ENCODE measurements around the gene LITAF.

DNA sequence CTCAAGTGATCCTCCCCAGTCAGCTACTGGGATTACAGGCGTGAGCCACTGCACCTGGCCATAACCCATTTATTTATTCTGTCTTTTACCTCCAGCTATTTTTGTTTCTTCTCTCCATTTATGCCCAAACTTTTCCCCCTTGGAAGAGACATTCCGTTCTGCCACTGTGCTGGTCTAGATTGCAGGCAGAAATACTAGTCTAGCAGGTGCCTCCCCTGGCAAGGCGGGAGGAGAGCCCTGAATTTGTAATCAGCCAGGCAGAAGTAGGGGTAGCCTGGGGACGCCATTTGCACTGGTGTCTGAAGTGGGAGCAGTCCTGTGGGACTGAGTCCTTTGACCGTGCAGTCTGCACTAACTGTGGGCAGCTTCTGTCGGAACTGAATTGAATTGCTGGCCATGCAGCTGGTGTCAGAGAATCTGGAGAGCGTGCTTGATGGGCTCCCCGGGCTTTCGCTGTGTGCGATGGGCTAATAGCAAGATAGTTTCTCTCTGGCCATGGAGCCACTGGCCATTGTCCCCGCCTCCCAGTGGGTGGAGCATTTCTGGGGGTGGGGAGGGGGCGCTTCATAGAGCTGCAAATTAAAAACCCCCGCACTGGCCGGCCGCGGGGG lies 31.5 kb upstream of the LITAF start:
- TF ChIP-seq YY1 (IDR thresholded peaks at IDR 0.05) (no peak), FOXA2 (IDR thresholded peaks at IDR 0.05) (no peak), RAD21 (IDR thresholded peaks at IDR 0.05) (no peak), NR2F2 (IDR thresholded peaks at IDR 0.05) (no peak), EGR1 (IDR thresholded peaks at IDR 0.05; ENCODE audit: low read depth in 2 of 2) (no peak)
- TF ChIP-seq, protein P1, sequence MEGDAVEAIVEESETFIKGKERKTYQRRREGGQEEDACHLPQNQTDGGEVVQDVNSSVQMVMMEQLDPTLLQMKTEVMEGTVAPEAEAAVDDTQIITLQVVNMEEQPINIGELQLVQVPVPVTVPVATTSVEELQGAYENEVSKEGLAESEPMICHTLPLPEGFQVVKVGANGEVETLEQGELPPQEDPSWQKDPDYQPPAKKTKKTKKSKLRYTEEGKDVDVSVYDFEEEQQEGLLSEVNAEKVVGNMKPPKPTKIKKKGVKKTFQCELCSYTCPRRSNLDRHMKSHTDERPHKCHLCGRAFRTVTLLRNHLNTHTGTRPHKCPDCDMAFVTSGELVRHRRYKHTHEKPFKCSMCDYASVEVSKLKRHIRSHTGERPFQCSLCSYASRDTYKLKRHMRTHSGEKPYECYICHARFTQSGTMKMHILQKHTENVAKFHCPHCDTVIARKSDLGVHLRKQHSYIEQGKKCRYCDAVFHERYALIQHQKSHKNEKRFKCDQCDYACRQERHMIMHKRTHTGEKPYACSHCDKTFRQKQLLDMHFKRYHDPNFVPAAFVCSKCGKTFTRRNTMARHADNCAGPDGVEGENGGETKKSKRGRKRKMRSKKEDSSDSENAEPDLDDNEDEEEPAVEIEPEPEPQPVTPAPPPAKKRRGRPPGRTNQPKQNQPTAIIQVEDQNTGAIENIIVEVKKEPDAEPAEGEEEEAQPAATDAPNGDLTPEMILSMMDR (IDR thresholded peaks at IDR 0.05; ENCODE audit: low read depth, low read length, missing input control) = no peak
- TF ChIP-seq, protein P2, sequence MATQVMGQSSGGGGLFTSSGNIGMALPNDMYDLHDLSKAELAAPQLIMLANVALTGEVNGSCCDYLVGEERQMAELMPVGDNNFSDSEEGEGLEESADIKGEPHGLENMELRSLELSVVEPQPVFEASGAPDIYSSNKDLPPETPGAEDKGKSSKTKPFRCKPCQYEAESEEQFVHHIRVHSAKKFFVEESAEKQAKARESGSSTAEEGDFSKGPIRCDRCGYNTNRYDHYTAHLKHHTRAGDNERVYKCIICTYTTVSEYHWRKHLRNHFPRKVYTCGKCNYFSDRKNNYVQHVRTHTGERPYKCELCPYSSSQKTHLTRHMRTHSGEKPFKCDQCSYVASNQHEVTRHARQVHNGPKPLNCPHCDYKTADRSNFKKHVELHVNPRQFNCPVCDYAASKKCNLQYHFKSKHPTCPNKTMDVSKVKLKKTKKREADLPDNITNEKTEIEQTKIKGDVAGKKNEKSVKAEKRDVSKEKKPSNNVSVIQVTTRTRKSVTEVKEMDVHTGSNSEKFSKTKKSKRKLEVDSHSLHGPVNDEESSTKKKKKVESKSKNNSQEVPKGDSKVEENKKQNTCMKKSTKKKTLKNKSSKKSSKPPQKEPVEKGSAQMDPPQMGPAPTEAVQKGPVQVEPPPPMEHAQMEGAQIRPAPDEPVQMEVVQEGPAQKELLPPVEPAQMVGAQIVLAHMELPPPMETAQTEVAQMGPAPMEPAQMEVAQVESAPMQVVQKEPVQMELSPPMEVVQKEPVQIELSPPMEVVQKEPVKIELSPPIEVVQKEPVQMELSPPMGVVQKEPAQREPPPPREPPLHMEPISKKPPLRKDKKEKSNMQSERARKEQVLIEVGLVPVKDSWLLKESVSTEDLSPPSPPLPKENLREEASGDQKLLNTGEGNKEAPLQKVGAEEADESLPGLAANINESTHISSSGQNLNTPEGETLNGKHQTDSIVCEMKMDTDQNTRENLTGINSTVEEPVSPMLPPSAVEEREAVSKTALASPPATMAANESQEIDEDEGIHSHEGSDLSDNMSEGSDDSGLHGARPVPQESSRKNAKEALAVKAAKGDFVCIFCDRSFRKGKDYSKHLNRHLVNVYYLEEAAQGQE (IDR thresholded peaks at IDR 0.05) = no peak
